LNCaP clone FGC (cell line): ENCODE measurements around the gene SLCO2A1.

ENCODE experiments used
- DNase-seq: peaks from one replicate; pipeline ENCODE4 v3.0.0-alpha.2; 2011; ENCODE audit warnings: low read depth
- H3K4me3 ChIP-seq: 2 replicates; pipeline ENCODE4 v1.5.1; 2011; ENCODE audit warnings: mild to moderate bottlenecking, low read depth, low read length, control low read depth
- TF ChIP-seq, protein P1 (sequence below): IDR thresholded peaks from 2 replicates; pipeline ENCODE4 v1.5.1; 2012; ENCODE audit warnings: mild to moderate bottlenecking; ENCODE audit not compliant: control insufficient read depth, insufficient read depth; ENCODE audit errors: extremely low read depth

The SLCO2A1 gene

DNA sequence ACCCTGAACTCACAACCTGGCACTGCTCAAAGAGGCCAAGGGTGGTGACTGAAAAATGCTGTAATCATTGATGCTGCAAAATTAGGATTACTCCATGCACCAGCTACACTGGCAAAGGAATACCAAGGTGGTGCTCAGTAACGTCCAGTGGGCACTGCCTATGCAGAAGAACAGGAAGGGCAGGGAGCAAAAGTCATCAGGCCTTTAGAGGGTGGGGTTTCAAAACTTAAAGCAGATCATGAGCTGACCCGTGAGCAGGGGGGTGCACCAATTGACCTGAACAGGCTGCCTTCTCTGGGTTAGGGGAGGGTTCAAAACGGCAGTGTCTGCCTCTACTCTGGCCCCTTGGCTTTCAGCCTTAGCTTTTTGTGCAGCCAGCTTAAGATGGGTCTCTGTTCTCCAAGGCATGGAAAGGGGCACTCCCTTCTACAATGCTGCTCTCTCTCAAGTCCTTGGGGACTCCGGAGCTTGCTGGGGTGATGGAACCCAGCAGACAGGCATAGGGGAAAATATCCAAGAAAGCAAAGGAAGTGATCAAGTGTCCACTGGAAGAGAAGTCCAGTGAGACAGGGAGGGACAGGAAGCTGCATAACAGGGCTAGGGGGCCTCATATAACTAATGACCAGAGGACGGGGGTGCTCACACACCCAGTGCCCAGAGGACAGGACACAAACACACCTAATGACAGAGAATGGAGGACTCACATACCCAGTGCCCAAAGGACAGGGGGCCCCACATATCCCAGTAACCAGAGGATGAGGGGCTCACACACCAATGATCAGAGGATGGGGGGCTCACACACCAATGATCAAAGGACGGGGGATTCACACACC is 145.5 kb downstream of the SLCO2A1 start:
- DNase-seq, result no peak

DNA sequence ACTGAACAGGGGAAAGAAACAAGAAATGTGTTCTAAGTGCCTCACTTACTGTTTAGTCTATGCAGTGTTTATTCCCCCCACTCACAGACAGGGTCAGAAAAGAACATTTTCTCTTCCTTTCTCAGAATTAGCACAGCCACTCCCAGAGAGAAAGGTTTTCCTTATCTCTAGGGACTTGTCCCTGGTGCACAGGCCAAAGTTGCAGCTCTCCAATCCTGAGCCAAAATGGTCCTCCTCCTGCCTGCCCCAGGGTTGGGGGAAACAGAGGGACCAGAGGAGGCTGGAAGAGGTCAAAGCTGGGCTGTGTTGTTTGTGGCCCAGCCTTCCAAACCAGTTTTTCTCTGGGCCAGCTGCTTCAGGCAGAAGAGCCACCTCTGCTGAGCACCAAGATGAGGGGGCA is 146.1 kb downstream of the SLCO2A1 start:
- no peak for DNase-seq
- TF ChIP-seq, protein P1, sequence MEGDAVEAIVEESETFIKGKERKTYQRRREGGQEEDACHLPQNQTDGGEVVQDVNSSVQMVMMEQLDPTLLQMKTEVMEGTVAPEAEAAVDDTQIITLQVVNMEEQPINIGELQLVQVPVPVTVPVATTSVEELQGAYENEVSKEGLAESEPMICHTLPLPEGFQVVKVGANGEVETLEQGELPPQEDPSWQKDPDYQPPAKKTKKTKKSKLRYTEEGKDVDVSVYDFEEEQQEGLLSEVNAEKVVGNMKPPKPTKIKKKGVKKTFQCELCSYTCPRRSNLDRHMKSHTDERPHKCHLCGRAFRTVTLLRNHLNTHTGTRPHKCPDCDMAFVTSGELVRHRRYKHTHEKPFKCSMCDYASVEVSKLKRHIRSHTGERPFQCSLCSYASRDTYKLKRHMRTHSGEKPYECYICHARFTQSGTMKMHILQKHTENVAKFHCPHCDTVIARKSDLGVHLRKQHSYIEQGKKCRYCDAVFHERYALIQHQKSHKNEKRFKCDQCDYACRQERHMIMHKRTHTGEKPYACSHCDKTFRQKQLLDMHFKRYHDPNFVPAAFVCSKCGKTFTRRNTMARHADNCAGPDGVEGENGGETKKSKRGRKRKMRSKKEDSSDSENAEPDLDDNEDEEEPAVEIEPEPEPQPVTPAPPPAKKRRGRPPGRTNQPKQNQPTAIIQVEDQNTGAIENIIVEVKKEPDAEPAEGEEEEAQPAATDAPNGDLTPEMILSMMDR, result no peak
- no peak overlapping the region for H3K4me3 ChIP-seq

More for the DNA sequence above, 145.5 kb downstream of the SLCO2A1 start:
- H3K4me3 ChIP-seq, result no peak overlapping the region
- TF ChIP-seq, protein P1, result no peak

DNA sequence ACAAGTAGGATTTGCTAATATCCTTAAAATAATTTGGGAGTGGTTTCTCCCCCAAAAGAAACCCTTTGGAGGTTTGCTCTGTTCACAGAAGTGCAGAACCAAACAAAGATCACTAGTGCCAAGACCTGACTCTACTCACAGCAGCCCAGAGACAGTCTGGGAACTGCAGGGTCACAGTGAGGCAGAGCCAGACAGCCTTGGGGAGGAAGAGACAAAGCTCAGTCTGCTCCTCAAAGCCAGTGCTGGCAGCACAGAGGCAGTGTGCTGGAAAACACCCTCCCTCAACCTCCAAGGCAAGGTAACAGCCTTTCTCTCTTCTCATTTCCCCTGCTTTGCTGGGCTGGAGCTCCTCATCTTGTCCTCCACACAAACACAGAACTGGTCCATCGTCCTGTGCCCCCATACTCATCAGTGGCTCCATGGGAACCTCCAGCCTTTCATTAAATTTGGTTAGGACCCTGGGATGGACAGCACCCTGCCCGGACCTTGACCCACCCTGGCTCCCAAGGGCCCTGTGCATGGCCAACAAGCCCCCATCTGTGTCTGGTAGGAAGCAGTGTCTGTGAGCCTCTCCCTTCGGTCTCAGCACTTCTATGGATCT is 146.6 kb downstream of the SLCO2A1 start:
- DNase-seq, result no peak
- TF ChIP-seq, protein P1, result no peak
- H3K4me3 ChIP-seq, result no peak overlapping the region

DNA sequence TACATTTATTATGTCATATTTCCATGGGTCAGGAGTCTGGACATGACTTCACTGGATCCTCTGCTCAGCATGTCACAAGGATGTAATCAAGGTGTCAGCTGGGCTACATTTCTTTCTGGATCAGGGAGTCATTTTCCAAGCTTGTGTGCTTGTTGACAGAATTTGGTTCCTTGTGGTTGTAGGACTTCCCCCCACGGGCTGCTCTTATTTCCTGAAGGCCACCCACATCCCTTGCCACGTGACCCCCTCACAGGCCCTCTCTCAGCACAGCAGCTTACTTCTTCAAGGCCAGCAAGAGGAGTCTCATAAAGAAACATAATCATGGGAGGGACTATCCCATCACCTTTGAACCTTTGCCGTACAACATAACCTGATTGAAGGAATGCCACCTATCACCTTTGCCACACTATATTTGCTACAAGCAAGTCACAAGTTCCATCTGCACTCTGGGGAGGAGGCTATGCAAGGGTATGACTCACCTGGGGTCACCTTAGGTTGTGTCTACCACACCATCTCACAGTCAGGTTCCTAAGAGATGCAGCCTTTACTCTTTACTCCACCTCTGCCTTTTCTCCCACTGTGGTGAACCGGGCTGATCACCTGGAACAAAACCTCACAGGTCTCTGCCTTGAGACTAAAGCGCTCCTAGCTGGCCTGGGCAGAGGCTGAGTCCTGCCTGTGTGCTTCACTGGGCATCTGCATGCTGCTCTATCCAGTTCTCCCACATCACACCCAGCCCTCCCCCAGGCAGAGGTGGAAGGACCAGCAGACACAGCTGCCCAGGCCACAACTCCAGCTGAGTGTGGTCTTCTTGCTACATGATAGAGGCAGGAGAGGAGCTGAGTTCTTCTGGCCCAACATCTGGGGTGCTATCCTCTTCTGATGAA is 147.5 kb downstream of the SLCO2A1 start:
- DNase-seq, result no peak
- TF ChIP-seq, protein P1, result no peak
- no peak overlapping the region for H3K4me3 ChIP-seq

DNA sequence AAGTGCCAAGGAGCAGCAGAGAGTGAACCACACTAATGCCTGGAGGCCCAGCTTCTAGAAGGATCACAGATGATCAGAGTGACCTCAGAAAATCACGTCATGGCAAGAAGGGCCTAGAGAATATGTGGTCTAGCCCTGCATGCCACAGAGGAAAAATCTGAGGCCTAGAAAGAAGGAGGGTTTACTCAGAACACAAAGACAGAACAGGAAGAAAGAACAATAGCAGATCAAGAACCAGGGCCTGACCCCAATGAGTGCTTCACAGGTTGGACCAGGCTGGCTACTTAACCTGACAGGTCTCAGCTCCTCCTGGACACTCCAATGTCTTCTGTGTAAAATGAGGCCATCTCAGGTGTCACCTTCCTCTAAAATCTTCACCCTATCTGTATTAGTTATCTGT is 148.2 kb downstream of the SLCO2A1 start:
- DNase-seq, result no peak
- H3K4me3 ChIP-seq, result no peak overlapping the region
- TF ChIP-seq, protein P1, result no peak

DNA sequence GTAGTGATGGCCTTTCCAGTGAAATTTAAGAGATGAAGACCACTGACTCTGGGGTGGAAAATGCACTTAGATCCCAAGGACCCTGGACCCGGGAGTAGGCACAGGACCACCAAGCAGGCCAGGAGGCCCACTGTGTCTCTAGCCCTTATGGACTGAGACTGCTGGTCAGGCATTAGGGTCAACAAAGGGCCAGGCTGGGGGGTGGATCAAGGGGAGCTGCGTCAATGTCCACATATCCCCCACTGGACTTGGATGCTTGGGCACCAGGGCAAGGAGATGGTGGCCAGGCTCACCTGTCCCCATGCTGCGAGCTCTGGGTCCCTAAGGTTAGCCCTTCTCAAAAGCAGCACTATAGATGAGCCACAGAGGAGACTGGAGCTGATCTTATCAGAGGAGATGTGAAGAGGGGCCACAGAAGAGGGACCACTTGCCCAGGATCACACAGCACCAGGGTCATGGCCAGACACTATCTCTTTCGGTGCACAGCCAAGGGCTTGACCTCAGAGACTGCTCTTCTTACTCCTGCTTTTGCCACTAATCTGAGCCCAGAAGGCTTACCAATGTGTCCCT is 148.8 kb downstream of the SLCO2A1 start:
- no peak for DNase-seq
- TF ChIP-seq, protein P1, result no peak
- H3K4me3 ChIP-seq, result no peak overlapping the region
